Right cardiac atrium (tissue), 5 donors: ENCODE results near the gene CHD1L. TPM values are rescaled to one million over a fixed set of nuclear protein-coding genes. Genes with fewer than 3 reads are reported as not detected.
A peak's percentile ranks its signal among the peaks of the same experiment; 100 is the strongest.
"Not testable (repeated sequence)": the region's sequence is repeated elsewhere in the genome, so short reads cannot be mapped to it uniquely, and the experiment has no call there.

Experiments
- ATAC-seq, 2 donors: fragments of 200-7000 bp; cut with Tn5 transposase; one replicate each; pipeline versions ENCODE4 v1.8.0 to v1.9.1; 2020; ENCODE audit warnings: moderate library complexity in 2 of 2, mild to moderate bottlenecking in 1 of 2
- DNase-seq, 3 donors: peaks; one replicate each; pipeline ENCODE4 v3.0.0-alpha.2; 2020
- H3K27ac ChIP-seq: one replicate; pipeline ENCODE4 v1.5.1; 2013; ENCODE audit warnings: mild to moderate bottlenecking, low read length, control low read depth, moderate library complexity
- H3K27me3 ChIP-seq: one replicate; pipeline ENCODE4 v1.6.1; 2013; ENCODE audit not compliant: control insufficient read depth, insufficient read depth
- H3K4me1 ChIP-seq: one replicate; pipeline ENCODE4 v1.6.1; 2013; ENCODE audit warnings: low read length; ENCODE audit not compliant: control insufficient read depth, insufficient read depth
- H3K4me3 ChIP-seq: one replicate; pipeline ENCODE4 v1.5.1; 2013; ENCODE audit warnings: low read length, control low read depth
- H3K9me3 ChIP-seq: one replicate; pipeline ENCODE4 v1.6.1; 2013; ENCODE audit warnings: low read length; ENCODE audit not compliant: control insufficient read depth
- WGBS: extraction: QIAGEN DNeasy Blood & Tissue Kit; methylation state at CpG from one replicate; pipeline ENCODE4 v1.1.7; 2013; 5-methylcytosine and 5-hydroxymethylcytosine counted together
- intact Hi-C, 4 donors: fragments of 100-400 bp; cut with DNase I; formaldehyde crosslinking; loops; one replicate each; pipeline versions ENCODE4 v1.11.0 to v1.14.0; 2022 to 2023
- polyA plus RNA-seq: library from polyadenylated mRNA; stranded (reverse); fragments of 200-250 nt; gene quantifications from one replicate; pipeline ENCODE4 v1.2.3, GENCODE V29; 2013
- total RNA-seq, 4 donors: library from RNA; stranded (reverse); fragmentation: NEBNext Ultra II Directional; extraction: Animal tissue kit (Norgen Biotek cat#: 25700); gene quantifications; one replicate each; pipeline ENCODE4 v1.2.1, GENCODE V29; 2021
- donor health status: healthy with polysubstance abuse.
- donor health status: DM: no; HTN: yes; CAD: no.
- donor health status: DM: no; HTN: no; CAD: no.
- donor health status: DM: no; HTN: yes; CAD: no; lungs with severe emphysema.
- donor health status: DM: yes; HTN: yes; CAD: no.

CHD1L gene
- total and polyA plus RNA-seq, 5 donors: 6.2 to 11.0 (median 10.6) TPM

GRCh38 chr1:147272042-147272441, 29.6 kb downstream of the CHD1L start:
- WGBS: 56% methylated on average over 3 of the region's 3 CpGs

GRCh38 chr1:147273409-147274336, 31.2 kb downstream of the CHD1L start:
- no peaks in the 10 kb centered on the region for H3K9me3 ChIP-seq
- peak overlapping the region; percentile 10 for H3K4me3 ChIP-seq
- no peak for DNase-seq
- no peak overlapping the region for H3K27ac ChIP-seq
- WGBS: 30% methylated on average over 6 of the region's 6 CpGs
- intact Hi-C loops: loop anchor here in 1 of 4 donors (10.0 kb wide), 2 partner anchors 121 to 621 kb away; no protein-coding TSS in a partner anchor
- no peaks in the 10 kb centered on the region for H3K27me3 ChIP-seq
- ATAC-seq: peak; percentile 72 to 81
- no peaks in the 10 kb centered on the region for H3K4me1 ChIP-seq

More at GRCh38 chr1:147272042-147272441, 29.6 kb downstream of the CHD1L start:
- H3K4me3 ChIP-seq: no peak overlapping the region
- no peak overlapping the region for H3K27ac ChIP-seq
- intact Hi-C loops: loop anchor here in 1 of 4 donors (10.0 kb wide), 2 partner anchors 123 to 623 kb away; no protein-coding TSS in a partner anchor
- no peaks in the 10 kb centered on the region for H3K4me1 ChIP-seq
- no peaks in the 10 kb centered on the region for H3K27me3 ChIP-seq
- no peak for ATAC-seq
- H3K9me3 ChIP-seq: no peaks in the 10 kb centered on the region
- DNase-seq: no peak

- no peak for ATAC-seq
- WGBS: 94% methylated on average over 5 of the region's 5 CpGs
- Histone ChIP-seq H3K4me3 (no peak overlapping the region), H3K27ac (no peak overlapping the region), H3K4me1 (no peaks in the 10 kb centered on the region), H3K9me3 (no peaks in the 10 kb centered on the region), H3K27me3 (no peaks in the 10 kb centered on the region)
- intact Hi-C loops: no loop called here
- DNase-seq: no peak
Measured at GRCh38 chr1:147281950-147282349, 39.5 kb downstream of the CHD1L start.

- Histone ChIP-seq H3K9me3 (no peaks in the 10 kb centered on the region), H3K27ac (no peak overlapping the region), H3K4me1 (no peaks in the 10 kb centered on the region), H3K4me3 (no peak overlapping the region), H3K27me3 (no peaks in the 10 kb centered on the region)
- 61% methylated on average over 1 of the region's 1 CpG for WGBS
- ATAC-seq (no peak), DNase-seq (no peak)
- intact Hi-C loops: no loop called here
Measured at GRCh38 chr1:147283011-147283410, 40.5 kb downstream of the CHD1L start.

GRCh38 chr1:147287133-147287865, 44.8 kb downstream of the CHD1L start:
- H3K4me3 ChIP-seq: no peak overlapping the region
- no peaks in the 10 kb centered on the region for H3K4me1 ChIP-seq
- intact Hi-C loops: no loop called here
- H3K27me3 ChIP-seq: no peaks in the 10 kb centered on the region
- ATAC-seq (no peak), DNase-seq (no peak)
- H3K9me3 ChIP-seq: no peaks in the 10 kb centered on the region
- 85% methylated on average over 8 of the region's 8 CpGs for WGBS
- H3K27ac ChIP-seq: no peak overlapping the region

- Histone ChIP-seq H3K4me3 (no peak overlapping the region), H3K27me3 (no peaks in the 10 kb centered on the region), H3K9me3 (no peaks in the 10 kb centered on the region), H3K27ac (no peak overlapping the region), H3K4me1 (no peaks in the 10 kb centered on the region)
- ATAC-seq (no peak), DNase-seq (no peak)
- 95% methylated on average over 4 of the region's 4 CpGs for WGBS
- intact Hi-C loops: no loop called here
Measured at GRCh38 chr1:147292012-147292411, 49.5 kb downstream of the CHD1L start.

- H3K4me3 ChIP-seq: no peak overlapping the region
- no peaks in the 10 kb centered on the region for H3K4me1 ChIP-seq
- no peaks in the 10 kb centered on the region for H3K9me3 ChIP-seq
- intact Hi-C loops: no loop called here
- 83% methylated on average over 3 of the region's 3 CpGs for WGBS
- H3K27me3 ChIP-seq: no peaks in the 10 kb centered on the region
- H3K27ac ChIP-seq: no peak overlapping the region
- no peak for DNase-seq
- ATAC-seq: peak in 1 of 2 donors; percentile 18
Measured at GRCh38 chr1:147292631-147293251, 50.3 kb downstream of the CHD1L start.

GRCh38 chr1:147297438-147297837, 55.0 kb downstream of the CHD1L start:
- intact Hi-C loops: no loop called here
- no peak overlapping the region for H3K27ac ChIP-seq
- H3K9me3 ChIP-seq: no peaks in the 10 kb centered on the region
- WGBS: 98% methylated on average over 2 of the region's 2 CpGs
- no peaks in the 10 kb centered on the region for H3K27me3 ChIP-seq
- no peak overlapping the region for H3K4me3 ChIP-seq
- ATAC-seq (no peak), DNase-seq (no peak)
- no peaks in the 10 kb centered on the region for H3K4me1 ChIP-seq

- ATAC-seq, H3K4me3 ChIP-seq, DNase-seq, H3K9me3 ChIP-seq, H3K27me3 ChIP-seq, intact Hi-C loops, H3K27ac ChIP-seq, H3K4me1 ChIP-seq: not testable (repeated sequence)
- 97% methylated on average over 3 of the region's 3 CpGs for WGBS
Measured at GRCh38 chr1:147305803-147306202, 63.3 kb downstream of the CHD1L start.

- ATAC-seq (no peak), DNase-seq (no peak)
- H3K4me3 ChIP-seq: no peak overlapping the region
- no peak overlapping the region for H3K27ac ChIP-seq
- 84% methylated on average over 3 of the region's 3 CpGs for WGBS
- H3K4me1 ChIP-seq: no peaks in the 10 kb centered on the region
- H3K9me3 ChIP-seq: no peaks in the 10 kb centered on the region
- no peaks in the 10 kb centered on the region for H3K27me3 ChIP-seq
- intact Hi-C loops: loop anchor here in 1 of 4 donors (5.0 kb wide), 1 partner anchor 50 kb away; no protein-coding TSS in a partner anchor
Measured at GRCh38 chr1:147316968-147317367, 74.5 kb downstream of the CHD1L start.
